DMS53 (cell line): ENCODE measurements around the gene NLE1.

Source experiments
- DNase-seq: peaks from one replicate; lab custom pipeline; 2025; lab: John Stamatoyannopoulos, UW

Gene NLE1

DNA sequence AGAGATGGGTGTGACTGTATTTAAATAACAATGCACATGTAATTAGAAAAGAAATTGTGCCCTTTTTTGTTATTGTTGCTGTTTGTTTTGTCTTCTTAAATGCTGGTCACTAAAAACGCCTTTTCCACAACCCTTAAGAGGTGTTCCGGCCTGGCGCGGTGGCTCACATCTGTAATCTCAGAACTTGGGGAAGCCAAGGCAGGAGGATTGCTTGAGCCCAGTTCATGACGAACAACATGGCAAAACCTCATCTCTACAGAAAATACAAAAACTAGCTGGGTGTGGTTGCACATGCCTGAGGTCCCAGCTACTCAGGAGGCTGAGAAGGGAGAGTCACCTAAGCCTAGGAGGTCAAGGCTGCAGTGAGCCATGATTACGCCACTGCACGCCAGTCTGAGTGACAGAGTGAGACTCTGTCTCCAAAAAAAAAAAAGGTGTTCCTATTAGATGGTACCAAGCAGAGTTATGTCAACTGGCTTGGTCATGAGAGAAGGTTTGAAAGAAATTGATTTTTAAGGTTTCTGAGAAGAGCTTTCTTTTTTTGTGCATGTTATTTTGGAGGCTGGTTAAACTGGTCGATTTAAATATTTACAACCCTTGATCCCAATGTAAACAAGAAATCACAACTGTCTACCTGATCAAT is 55.1 kb downstream of the NLE1 start:
- DNase-seq = no peak

DNA sequence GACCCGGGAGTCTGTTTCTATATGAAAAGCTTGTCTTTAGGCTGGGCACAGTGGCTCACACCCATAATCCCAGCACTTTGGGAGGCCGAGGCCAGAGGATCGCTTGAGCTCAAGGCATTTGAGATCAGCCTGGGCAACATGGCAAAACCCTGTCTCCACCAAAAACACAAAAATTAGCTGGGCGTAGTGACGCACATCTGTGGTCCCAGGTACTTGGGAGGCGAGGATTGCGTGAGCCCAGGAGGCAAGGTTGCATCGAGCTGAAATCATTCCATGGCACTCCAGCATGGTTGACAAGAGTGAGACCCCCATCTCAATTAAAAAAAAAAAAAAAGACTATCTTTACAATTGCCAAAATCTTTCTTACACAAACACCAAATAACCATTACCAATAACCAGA is 55.9 kb downstream of the NLE1 start:
- no peak for DNase-seq

DNA sequence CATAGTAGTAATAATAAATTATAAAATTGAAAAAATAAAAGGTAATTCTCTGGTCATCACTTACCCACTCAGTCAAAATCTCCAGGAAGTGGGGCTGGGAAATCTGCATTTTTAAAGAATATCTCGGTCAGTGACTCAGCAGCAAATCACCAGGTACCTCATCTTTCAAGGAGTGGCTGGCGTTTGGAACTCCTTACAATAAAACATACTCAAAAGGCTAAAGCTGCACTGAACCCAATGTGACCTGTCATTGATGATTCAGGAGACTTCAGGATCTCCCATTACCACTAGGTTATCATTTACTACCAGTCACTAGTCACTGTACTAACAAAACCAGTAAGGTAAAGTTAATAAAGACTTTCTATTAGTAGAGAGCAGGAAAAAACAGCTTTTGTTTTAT is 57.1 kb downstream of the NLE1 start:
- no peak for DNase-seq

DNA sequence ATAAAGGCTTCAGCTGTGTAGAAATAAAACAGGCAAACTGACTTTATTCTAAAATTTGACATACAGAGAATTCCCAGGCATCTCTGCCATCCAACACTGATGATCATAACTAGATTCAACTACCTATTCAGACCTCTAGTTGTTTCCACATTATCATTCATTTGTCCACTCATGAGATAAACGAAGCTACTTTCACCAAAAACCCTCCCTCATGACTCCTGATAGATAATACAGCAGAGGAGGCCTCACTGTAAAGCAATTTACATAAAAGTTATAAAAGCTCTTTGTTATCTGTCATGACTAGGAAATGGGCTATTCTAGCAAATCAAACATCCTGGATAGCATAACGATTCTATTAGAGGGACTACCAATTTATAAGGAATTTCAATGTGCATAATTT is 59.0 kb downstream of the NLE1 start:
- no peak for DNase-seq

DNA sequence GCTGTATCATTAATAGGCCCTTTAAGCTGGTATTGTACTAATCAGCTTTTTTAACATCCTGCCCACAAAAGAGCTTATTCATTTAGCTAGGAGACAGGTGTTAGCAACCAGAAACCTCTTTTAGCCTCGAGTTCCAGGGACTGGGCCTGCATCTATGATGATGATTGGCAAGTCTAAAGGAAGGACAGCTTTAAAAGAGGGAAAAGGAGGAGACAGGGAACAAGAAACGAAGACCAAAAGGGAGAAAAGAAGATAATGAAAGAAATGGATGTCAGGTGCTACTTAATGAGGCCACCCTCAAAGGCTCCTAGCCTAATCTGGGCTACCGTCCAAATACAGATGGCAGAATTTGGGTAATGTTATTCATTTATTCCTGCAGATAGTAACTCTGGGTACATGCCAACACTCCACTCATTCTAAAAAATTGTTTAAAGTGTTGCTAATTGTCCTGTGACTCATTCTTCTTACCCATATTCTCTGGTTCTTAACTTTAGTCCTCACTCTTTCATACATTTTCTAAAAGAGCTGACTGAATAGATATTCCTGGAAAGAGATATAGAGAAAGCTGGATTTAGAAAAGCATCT is 59.9 kb downstream of the NLE1 start:
- DNase-seq = no peak

DNA sequence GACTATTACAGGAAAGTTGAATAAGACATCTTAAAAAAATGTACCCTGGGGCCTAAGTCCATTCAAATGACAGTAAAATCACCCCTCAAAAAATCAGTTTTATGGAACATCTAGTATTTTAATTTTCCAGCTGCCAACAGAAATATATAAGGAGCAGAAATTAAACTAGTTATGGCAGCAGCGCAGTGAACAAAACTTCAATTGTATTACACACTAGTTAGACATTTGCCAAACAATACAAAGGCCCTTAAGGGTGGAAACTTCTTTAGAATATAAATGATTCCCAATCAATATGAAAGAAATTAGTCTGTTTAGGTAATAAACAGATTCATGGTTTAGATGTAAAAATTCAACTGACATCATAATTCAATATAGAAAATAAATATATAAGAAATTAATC is 60.5 kb downstream of the NLE1 start:
- no peak for DNase-seq

DNA sequence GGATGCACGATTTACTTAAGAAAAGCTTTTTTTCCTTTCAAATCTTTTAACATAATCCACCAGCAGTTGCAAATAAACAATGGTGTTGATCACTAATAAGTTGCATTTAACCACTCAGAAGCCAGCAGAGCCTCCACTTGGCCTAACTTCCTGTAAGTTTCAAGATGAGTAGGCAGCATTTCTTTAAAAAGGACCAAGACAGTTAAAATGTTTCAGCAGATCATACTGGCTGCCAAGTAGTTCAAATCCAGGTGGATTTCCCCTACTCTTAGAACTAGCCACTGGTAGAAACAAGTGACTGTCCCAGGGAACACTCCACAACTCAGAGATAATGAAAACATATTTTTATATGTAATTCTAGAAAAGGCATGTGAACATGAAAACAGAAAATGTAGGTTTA is 61.6 kb downstream of the NLE1 start:
- no peak for DNase-seq

DNA sequence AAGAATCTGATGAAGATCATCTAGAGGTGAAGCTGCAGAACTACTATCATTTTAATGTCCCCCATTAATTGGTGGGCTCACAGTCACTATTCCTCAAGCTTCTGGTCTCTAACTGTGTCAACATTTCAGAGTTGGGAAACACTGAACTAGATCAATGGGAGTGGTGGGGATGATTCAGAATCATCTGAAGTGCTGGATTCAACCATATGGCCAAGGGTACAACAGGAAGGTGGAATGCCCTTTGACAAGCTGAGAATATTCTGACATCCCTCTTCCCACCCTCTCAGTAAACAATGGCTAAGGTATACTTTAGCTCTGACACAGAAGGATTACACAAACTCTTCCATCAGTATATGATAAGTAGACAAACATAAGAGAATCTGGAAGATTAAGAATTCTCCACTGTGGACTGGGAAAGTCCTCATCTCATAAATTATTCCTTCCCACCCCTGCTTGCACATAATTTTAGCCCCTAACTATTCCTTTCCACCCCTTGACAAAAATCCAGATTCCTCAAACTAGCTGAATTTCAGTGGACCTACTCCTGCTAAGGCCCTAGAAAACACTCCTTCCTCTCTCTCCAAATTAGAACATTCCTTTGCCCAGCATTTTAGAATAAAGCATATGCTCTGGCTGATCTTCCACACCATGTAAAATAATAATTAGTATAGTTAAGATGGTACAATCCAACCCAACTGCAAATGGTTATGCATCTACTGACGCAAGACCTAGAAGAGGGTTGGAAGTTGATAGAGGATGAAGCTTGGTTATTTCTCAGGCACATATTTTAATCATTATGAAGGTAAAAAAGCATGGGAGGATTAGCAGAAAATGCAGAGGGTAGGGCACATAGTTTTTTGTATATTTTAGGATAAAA is 62.3 kb downstream of the NLE1 start:
- no peak for DNase-seq
